Activated CD8-positive, alpha-beta memory T cell treated with anti-CD3 and anti-CD28 coated beads for 24 hours (primary cell): ENCODE results near the gene TEX19.

Source experiments
- DNase-seq: peaks from one replicate; pipeline ENCODE4 v3.0.0-alpha.2; 2020

Gene TEX19

GRCh38 chr17:82412535-82413520 lies 53.8 kb downstream of the TEX19 start:
- DNase-seq, result no peak
